HL-60 (cell line): ENCODE measurements around the gene TAPBPL.

Experiments used
- DNase-seq, 2 experiments: peaks; one replicate each; pipeline ENCODE4 v3.0.0-alpha.2; 2010 to 2020; ENCODE audit warnings: low read depth in 1 of 2, low spot score in 1 of 2
- H3K27ac ChIP-seq: fragments of 250-450 bp; sonication (Bioruptor Pico); replicated peaks from 2 replicates; pipeline ENCODE4 v1.5.1; 2020; ENCODE audit warnings: mild to moderate bottlenecking, moderate library complexity
- H3K27me3 ChIP-seq: fragments of 250-450 bp; sonication (Bioruptor Pico); 2 replicates; pipeline ENCODE4 v1.5.1; 2021; ENCODE audit warnings: mild to moderate bottlenecking, moderate library complexity; ENCODE audit not compliant: insufficient read depth, poor library complexity, severe bottlenecking
- H3K4me3 ChIP-seq: replicated peaks from 2 replicates; pipeline ENCODE4 v1.5.1; 2011; ENCODE audit warnings: mild to moderate bottlenecking, control low read depth, low read length; ENCODE audit not compliant: insufficient read depth
- CTCF ChIP-seq: IDR thresholded peaks from one replicate; pipeline ENCODE4 v1.5.1; 2011; ENCODE audit warnings: low read length, control low read depth, inconsistent platforms; ENCODE audit not compliant: insufficient read depth
- GABPA ChIP-seq: IDR thresholded peaks from 2 replicates; pipeline ENCODE4 v1.6.1; 2012; ENCODE audit warnings: low read depth
- POLR2AphosphoS5 ChIP-seq: IDR thresholded peaks from 2 replicates; pipeline ENCODE4 v1.6.1; 2012; ENCODE audit warnings: low read depth
- REST ChIP-seq: IDR thresholded peaks from 2 replicates; pipeline ENCODE4 v1.6.1; 2012; ENCODE audit warnings: low read depth; ENCODE audit not compliant: insufficient replicate concordance
- SPI1 ChIP-seq: IDR thresholded peaks from 2 replicates; pipeline ENCODE4 v1.6.1; 2012; ENCODE audit warnings: low read depth, mild to moderate bottlenecking, borderline replicate concordance

Gene TAPBPL

GRCh38 chr12:6407236-6407954, 44.4 kb upstream of the TAPBPL start:
- TF ChIP-seq SPI1 (no peak), CTCF (no peak), GABPA (no peak), POLR2AphosphoS5 (no peak), REST (no peak)
- H3K27ac ChIP-seq, result no peak overlapping the region
- no peak overlapping the region for H3K4me3 ChIP-seq
- no peaks in the 10 kb centered on the region for H3K27me3 ChIP-seq
- DNase-seq, result no peak

GRCh38 chr12:6416596-6416995, 35.2 kb upstream of the TAPBPL start:
- Histone ChIP-seq H3K4me3 (no peak overlapping the region), H3K27ac (peak overlapping the region; percentile 5), H3K27me3 (no peaks in the 10 kb centered on the region)
- peak; percentile 85 to 86 for DNase-seq
- TF ChIP-seq POLR2AphosphoS5, result peak; percentile 50; the same call in 1 of the 2 replicates
- TF ChIP-seq SPI1, result peak; percentile 89
- no peak for TF ChIP-seq REST
- TF ChIP-seq GABPA, result no peak
- TF ChIP-seq CTCF, result no peak

- DNase-seq, result no peak
- Histone ChIP-seq H3K4me3 (no peak overlapping the region), H3K27me3 (no peaks in the 10 kb centered on the region), H3K27ac (no peak overlapping the region)
- TF ChIP-seq GABPA, result no peak
- no peak for TF ChIP-seq REST
- TF ChIP-seq SPI1, result no peak
- TF ChIP-seq POLR2AphosphoS5, result no peak
- TF ChIP-seq CTCF, result no peak
Observed at GRCh38 chr12:6418796-6419195, 33.0 kb upstream of the TAPBPL start.
